Measurements from ENCODE around the gene NCKIPSD. TPM values are rescaled to one million over a fixed set of nuclear protein-coding genes. Genes with fewer than 3 reads are reported as not detected.

NCKIPSD gene
- total RNA-seq, 2 experiments from 2014 or later = 27.3 to 28.7 TPM

GRCh38 chr3:48664313-48664644, 21.4 kb downstream of the NCKIPSD start:
- intact Hi-C loops (cut with micrococcal nuclease) = loop anchor here (2.0 to 5.0 kb wide), 3 partner anchors 53 to 217 kb away; partner anchors contain the start of genes ATRIP, IP6K2 and PFKFB4
- Mint-ChIP-seq H3K27ac (no peak overlapping the region), H3K36me3 (ENCODE audit: low read depth) (peaks cover 5% of the 10 kb centered on the region), H3K4me1 (ENCODE audit: low read depth) (peaks cover 17% of the 10 kb centered on the region), H3K27me3 (ENCODE audit: low read depth) (peaks cover 34% of the 10 kb centered on the region), H3K4me3 (peak overlapping the region; percentile 38), H3K9me3 (no peaks in the 10 kb centered on the region)
- DNase-seq = no peak
- CTCF ChIA-PET = interaction anchor here (0.6 to 1.6 kb wide), 4 partner anchors 10 to 102 kb away, joined by 3 to 6 read pairs (median 3); no protein-coding TSS in a partner anchor

GRCh38 chr3:48663489-48664312, 22.0 kb downstream of the NCKIPSD start:
- intact Hi-C loops (cut with micrococcal nuclease) = loop anchor here (2.0 to 5.0 kb wide), 3 partner anchors 54 to 216 kb away; partner anchors contain the start of genes ATRIP, IP6K2 and PFKFB4
- DNase-seq = peak; percentile 94
- Mint-ChIP-seq H3K4me3 (peak overlapping the region; percentile 84), H3K9me3 (no peaks in the 10 kb centered on the region), H3K27me3 (ENCODE audit: low read depth) (peaks cover 35% of the 10 kb centered on the region), H3K27ac (peak overlapping the region; percentile 61), H3K36me3 (ENCODE audit: low read depth) (peaks cover 5% of the 10 kb centered on the region), H3K4me1 (ENCODE audit: low read depth) (peaks cover 17% of the 10 kb centered on the region)
- CTCF ChIA-PET = interaction anchor here (0.6 to 1.6 kb wide), 4 partner anchors 11 to 102 kb away, joined by 3 to 6 read pairs (median 3); no protein-coding TSS in a partner anchor

GRCh38 chr3:48662753-48663488, 22.8 kb downstream of the NCKIPSD start, which contains the start of gene CELSR3:
TSS of gene CELSR3 (minus strand) at chr3:48662886. CDS start at chr3:48662634, 252 bp downstream.
- Mint-ChIP-seq H3K27me3 (ENCODE audit: low read depth) (peaks cover 36% of the 10 kb centered on the region), H3K9me3 (no peaks in the 10 kb centered on the region), H3K27ac (peak within 1 kb of the TSS; percentile 61), H3K4me3 (peak within 1 kb of the TSS; percentile 84), H3K4me1 (ENCODE audit: low read depth) (peaks cover 17% of the 10 kb centered on the region), H3K36me3 (ENCODE audit: low read depth) (peaks cover 5% of the 10 kb centered on the region)
- intact Hi-C loops (cut with micrococcal nuclease) = loop anchor here (5.0 kb wide), 2 partner anchors 54 to 216 kb away; partner anchors contain the start of genes ATRIP and IP6K2
- peak; percentile 68 for DNase-seq
- CTCF ChIA-PET = interaction anchor here (1.5 kb wide), 1 partner anchor 17 kb away, joined by 3 read pairs; no protein-coding TSS in a partner anchor

DNA sequence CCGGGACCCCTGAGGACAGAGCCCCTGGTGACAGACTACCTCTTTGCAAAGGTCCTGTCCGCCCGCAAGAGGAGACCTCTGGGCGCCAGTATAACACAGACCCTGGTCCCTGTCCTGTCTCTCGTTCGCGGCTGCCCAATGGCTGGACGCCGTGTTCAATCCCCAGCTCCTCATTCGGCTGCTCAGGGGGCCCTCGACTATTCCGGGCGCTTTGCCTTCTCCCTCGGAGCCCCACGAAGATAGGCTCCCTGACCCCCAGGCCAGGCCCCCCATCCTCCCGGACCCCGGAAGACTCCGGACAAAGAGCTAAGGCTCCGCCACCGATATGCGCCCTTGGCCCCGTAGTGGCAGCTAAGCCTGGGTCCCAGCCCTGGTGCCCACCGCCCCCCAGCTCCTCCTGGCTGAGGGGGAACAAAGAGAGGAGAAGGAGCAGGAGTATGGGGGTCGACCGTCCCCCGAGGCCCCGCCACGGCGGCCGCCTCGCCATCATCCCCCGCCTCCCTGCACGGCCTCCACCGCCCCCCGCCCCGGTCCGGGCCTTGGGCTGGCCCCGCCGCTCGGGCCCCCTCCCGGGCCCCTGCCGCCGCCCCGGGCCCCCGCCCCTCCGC, 23.5 kb downstream of the NCKIPSD start:
- Mint-ChIP-seq H3K9me3 (no peaks in the 10 kb centered on the region), H3K36me3 (ENCODE audit: low read depth) (peaks cover 5% of the 10 kb centered on the region), H3K4me1 (ENCODE audit: low read depth) (peaks cover 20% of the 10 kb centered on the region), H3K27me3 (ENCODE audit: low read depth) (peaks cover 36% of the 10 kb centered on the region), H3K4me3 (no peak overlapping the region), H3K27ac (no peak overlapping the region)
- CTCF ChIA-PET = no interaction called here
- no peak for DNase-seq
- intact Hi-C loops (cut with micrococcal nuclease) = loop anchor here (5.0 kb wide), 2 partner anchors 55 to 215 kb away; partner anchors contain the start of genes ATRIP and IP6K2

GRCh38 chr3:48661501-48662144, 24.1 kb downstream of the NCKIPSD start:
- Mint-ChIP-seq H3K4me1 (ENCODE audit: low read depth) (peaks cover 25% of the 10 kb centered on the region), H3K27me3 (ENCODE audit: low read depth) (peaks cover 36% of the 10 kb centered on the region), H3K27ac (no peak overlapping the region), H3K36me3 (ENCODE audit: low read depth) (peaks cover 5% of the 10 kb centered on the region), H3K4me3 (peak overlapping the region; percentile 27), H3K9me3 (no peaks in the 10 kb centered on the region)
- intact Hi-C loops (cut with micrococcal nuclease) = loop anchor here (1.0 to 5.0 kb wide), 3 partner anchors 24 to 214 kb away; partner anchors contain the start of genes ATRIP, IP6K2 and NCKIPSD
- peak; percentile 77 for DNase-seq
- CTCF ChIA-PET = no interaction called here

DNA sequence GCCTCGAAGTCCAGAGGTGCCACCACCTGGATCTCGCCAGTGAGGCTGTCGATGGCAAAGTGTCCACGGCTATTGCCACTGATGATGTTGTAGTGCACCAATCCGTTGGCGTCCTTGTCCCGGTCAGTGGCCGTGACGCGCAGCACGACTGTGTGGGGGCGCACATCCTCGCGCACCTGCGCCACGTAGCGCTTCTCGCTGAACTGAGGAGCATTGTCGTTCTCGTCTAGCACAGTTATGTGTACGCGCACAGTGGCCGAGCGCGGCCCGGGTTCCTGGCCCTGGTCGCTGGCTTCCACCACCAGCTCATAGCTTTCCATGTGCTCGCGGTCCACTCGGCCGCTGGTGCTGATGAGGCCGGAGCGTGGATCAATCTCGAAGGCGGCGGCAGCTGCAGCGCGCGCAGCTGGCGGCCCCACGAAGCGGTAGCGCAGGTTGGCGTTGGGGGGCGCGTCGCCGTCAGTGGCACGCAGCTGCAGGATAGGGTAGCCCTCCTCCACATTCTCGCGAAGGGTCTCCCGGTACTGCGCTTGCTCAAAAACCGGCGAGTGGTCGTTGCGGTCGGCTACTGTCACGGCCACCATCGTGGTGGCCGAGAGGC, 24.8 kb downstream of the NCKIPSD start:
- DNase-seq = no peak
- H3K4me3 Mint-ChIP-seq = no peak overlapping the region
- CTCF ChIA-PET = no interaction called here
- H3K9me3 Mint-ChIP-seq = no peaks in the 10 kb centered on the region
- intact Hi-C loops (cut with micrococcal nuclease) = loop anchor here (1.0 to 5.0 kb wide), 3 partner anchors 24 to 214 kb away; partner anchors contain the start of genes ATRIP, IP6K2 and NCKIPSD
- no peak overlapping the region for H3K27ac Mint-ChIP-seq
- H3K36me3 Mint-ChIP-seq (ENCODE audit: low read depth) = peaks cover 1% of the 10 kb centered on the region
- H3K4me1 Mint-ChIP-seq (ENCODE audit: low read depth) = peaks cover 26% of the 10 kb centered on the region
- H3K27me3 Mint-ChIP-seq (ENCODE audit: low read depth) = peaks cover 36% of the 10 kb centered on the region

GRCh38 chr3:48656841-48657281, 28.9 kb downstream of the NCKIPSD start:
- H3K9me3 Mint-ChIP-seq = no peaks in the 10 kb centered on the region
- DNase-seq = peak; percentile 28
- H3K27me3 Mint-ChIP-seq (ENCODE audit: low read depth) = peaks cover 16% of the 10 kb centered on the region
- H3K36me3 Mint-ChIP-seq (ENCODE audit: low read depth) = no peaks in the 10 kb centered on the region
- peak overlapping the region; percentile 64 for H3K27ac Mint-ChIP-seq
- intact Hi-C loops (cut with micrococcal nuclease) = loop anchor here (1.0 kb wide), 3 partner anchors 22 to 100 kb away; partner anchors contain the start of genes SLC26A6 and UQCRC1
- CTCF ChIA-PET = interaction anchor here (0.7 to 1.9 kb wide), 8 partner anchors 8 to 573 kb away, joined by 3 to 7 read pairs (median 3); partner anchors contain the start of genes NCKIPSD and SLC26A6
- H3K4me1 Mint-ChIP-seq (ENCODE audit: low read depth) = peaks cover 21% of the 10 kb centered on the region
- peak overlapping the region; percentile 65 for H3K4me3 Mint-ChIP-seq

DNA sequence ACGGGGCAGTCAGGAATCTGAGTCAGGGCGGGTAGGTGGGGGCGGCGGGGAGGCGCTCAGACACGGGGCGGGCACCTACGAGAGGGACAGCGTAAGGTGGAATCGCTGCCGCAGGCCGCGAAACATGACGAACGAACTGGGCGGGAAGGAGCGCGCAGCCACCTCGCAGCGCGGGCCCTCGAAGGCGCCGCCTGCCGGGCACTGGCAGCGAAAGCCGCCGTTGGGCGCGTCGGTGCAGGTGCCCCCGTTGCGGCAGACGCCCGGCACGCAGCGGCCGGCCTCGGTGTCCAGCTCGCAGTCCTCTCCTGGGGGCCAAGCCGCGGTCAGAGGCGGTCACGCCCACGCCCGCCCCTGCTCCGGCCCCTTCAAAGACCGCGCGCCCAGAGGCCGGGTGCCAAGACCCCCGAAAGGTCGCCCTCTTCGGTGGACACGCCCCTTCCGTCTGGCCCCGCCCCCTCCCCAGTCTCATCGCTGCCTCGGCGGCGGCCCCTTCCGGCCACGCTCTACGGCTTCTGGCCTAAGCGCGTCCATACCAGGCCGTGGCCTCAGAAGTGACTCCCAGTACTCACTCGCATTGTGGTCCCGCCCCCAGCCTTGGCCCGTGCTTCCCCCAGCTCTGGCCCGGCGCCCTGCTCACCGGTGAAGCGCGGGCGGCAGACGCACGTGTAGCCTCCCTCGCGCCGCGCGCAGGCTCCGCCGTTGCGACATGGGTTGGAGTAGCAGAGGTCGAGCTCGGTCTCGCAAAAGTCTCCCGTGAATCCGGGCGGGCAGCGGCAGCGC, 29.5 kb downstream of the NCKIPSD start:
- Mint-ChIP-seq H3K9me3 (no peaks in the 10 kb centered on the region), H3K27ac (peak overlapping the region; percentile 64), H3K36me3 (ENCODE audit: low read depth) (no peaks in the 10 kb centered on the region), H3K4me1 (ENCODE audit: low read depth) (peaks cover 17% of the 10 kb centered on the region), H3K27me3 (ENCODE audit: low read depth) (peaks cover 13% of the 10 kb centered on the region), H3K4me3 (peak overlapping the region; percentile 76)
- CTCF ChIA-PET = interaction anchor here (0.7 to 1.9 kb wide), 8 partner anchors 9 to 572 kb away, joined by 3 to 7 read pairs (median 3); partner anchors contain the start of genes NCKIPSD and SLC26A6
- DNase-seq = peak; percentile 89
- intact Hi-C loops (cut with micrococcal nuclease) = loop anchor here (1.0 kb wide), 3 partner anchors 21 to 99 kb away; partner anchors contain the start of genes SLC26A6 and UQCRC1

- Mint-ChIP-seq H3K27ac (peak overlapping the region; percentile 71), H3K4me1 (ENCODE audit: low read depth) (peaks cover 16% of the 10 kb centered on the region), H3K4me3 (peak overlapping the region; percentile 76), H3K27me3 (ENCODE audit: low read depth) (peaks cover 13% of the 10 kb centered on the region), H3K36me3 (ENCODE audit: low read depth) (no peaks in the 10 kb centered on the region), H3K9me3 (no peaks in the 10 kb centered on the region)
- intact Hi-C loops (cut with micrococcal nuclease) = loop anchor here (1.0 kb wide), 3 partner anchors 20 to 98 kb away; partner anchors contain the start of genes SLC26A6 and UQCRC1
- CTCF ChIA-PET = interaction anchor here (1.3 to 1.4 kb wide), 2 partner anchors 10 to 21 kb away, joined by 3 to 5 read pairs; no protein-coding TSS in a partner anchor
- peak; percentile 67 for DNase-seq
Observed at GRCh38 chr3:48655606-48656005, 30.1 kb downstream of the NCKIPSD start.

DNA sequence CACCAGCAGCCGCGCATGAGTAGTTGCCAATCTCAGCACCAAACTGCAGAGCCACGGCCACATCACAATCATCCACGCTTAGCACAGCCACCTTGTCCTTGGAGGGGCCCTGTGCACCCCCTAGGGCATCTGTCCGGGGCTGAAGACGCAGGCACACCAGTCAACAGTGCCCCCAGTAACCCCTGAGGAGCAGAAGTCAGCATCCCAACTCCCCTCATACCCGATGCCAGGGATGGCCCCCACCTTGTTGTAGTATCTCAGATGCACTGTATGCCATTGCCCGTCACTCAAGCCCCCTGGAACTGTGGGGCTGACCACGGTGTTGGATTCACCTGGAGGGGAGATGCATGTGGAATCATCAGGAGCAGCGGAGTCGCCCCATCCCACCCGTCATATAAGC, 30.7 kb downstream of the NCKIPSD start:
- H3K36me3 Mint-ChIP-seq (ENCODE audit: low read depth) = no peaks in the 10 kb centered on the region
- intact Hi-C loops (cut with micrococcal nuclease) = no loop called here
- peaks cover 16% of the 10 kb centered on the region for H3K4me1 Mint-ChIP-seq (ENCODE audit: low read depth)
- H3K27ac Mint-ChIP-seq = no peak overlapping the region
- H3K4me3 Mint-ChIP-seq = peak overlapping the region; percentile 76
- no peak for DNase-seq
- no peaks in the 10 kb centered on the region for H3K9me3 Mint-ChIP-seq
- CTCF ChIA-PET = no interaction called here
- peaks cover 9% of the 10 kb centered on the region for H3K27me3 Mint-ChIP-seq (ENCODE audit: low read depth)
